Kidney capillary endothelial cell (primary cell): Measurements from ENCODE around the gene PRRT1.

Source experiments
- DNase-seq: peaks from one replicate; pipeline ENCODE4 v3.0.0-alpha.2; 2018; ENCODE audit warnings: low spot score

The PRRT1 gene

GRCh38 chr6:32174416-32174815, 22.7 kb upstream of the PRRT1 start:
- DNase-seq = no peak

GRCh38 chr6:32173051-32173727, 21.4 kb upstream of the PRRT1 start:
- no peak for DNase-seq

- DNase-seq = no peak
Observed at GRCh38 chr6:32171234-32171633, 19.5 kb upstream of the PRRT1 start.

- DNase-seq = no peak
Observed at GRCh38 chr6:32170294-32170693, 18.6 kb upstream of the PRRT1 start.

GRCh38 chr6:32168807-32169591, 17.3 kb upstream of the PRRT1 start:
- no peak for DNase-seq

- no peak for DNase-seq
Observed at GRCh38 chr6:32168350-32168749, 16.6 kb upstream of the PRRT1 start.

GRCh38 chr6:32167761-32168262, 16.1 kb upstream of the PRRT1 start:
- no peak for DNase-seq

GRCh38 chr6:32167154-32167760, 15.5 kb upstream of the PRRT1 start:
- no peak for DNase-seq

GRCh38 chr6:32166411-32167061, 14.8 kb upstream of the PRRT1 start:
- DNase-seq = no peak

- DNase-seq = no peak
Observed at GRCh38 chr6:32164295-32164694, 12.6 kb upstream of the PRRT1 start, which contains the start of gene EGFL8. Gene EGFL8 (plus strand): TSS chr6:32164595. CDS start chr6:32166166, 1,571 bp downstream.

GRCh38 chr6:32163559-32164258, 12.0 kb upstream of the PRRT1 start:
- no peak for DNase-seq

- DNase-seq = no peak
Observed at GRCh38 chr6:32158052-32158451, 6.3 kb upstream of the PRRT1 start.

- DNase-seq = no peak
Observed at GRCh38 chr6:32156891-32157290, 5.2 kb upstream of the PRRT1 start.

GRCh38 chr6:32154514-32155161, 2.9 kb upstream of the PRRT1 start:
- peak; percentile 29 for DNase-seq

- peak; percentile 86 for DNase-seq
Observed at GRCh38 chr6:32153564-32154513, 2.1 kb upstream of the PRRT1 start, which contains the start of gene PPT2. Gene PPT2 (plus strand): TSS chr6:32154141. CDS start chr6:32154595, 454 bp downstream.

GRCh38 chr6:32152769-32153563, 1.2 kb upstream of the PRRT1 start:
- no peak for DNase-seq

- DNase-seq = no peak
Observed at GRCh38 chr6:32151181-32151862, 417 bp downstream of the PRRT1 start.
